ENCODE data around the gene CPNE4.

GRCh38 chr3:131812433-131812832 lies 222.4 kb downstream of the CPNE4 start:
- TF ChIP-seq CTCF (conservative IDR thresholded peaks at IDR 0.05; ENCODE audit: low read depth, low read length) (no peak), EZH2 (IDR thresholded peaks at IDR 0.05; ENCODE audit: borderline replicate concordance, low read depth, low read length, poor library complexity, severe bottlenecking) (no peak)

Data from A673 (cell line).